GM21825 (cell line): ENCODE measurements around the gene ABCB9.
A peak's percentile ranks its signal among the peaks of the same experiment; 100 is the strongest.

Source experiments
- ATAC-seq: cut with Tn5 transposase; IDR thresholded peaks from one replicate; pipeline ENCODE4 v1.9.1; 2021; ENCODE audit warnings: mild to moderate bottlenecking, moderate library complexity; ENCODE audit not compliant: unreplicated experiment

Gene ABCB9

GRCh38 chr12:122966743-122967550, 684 bp upstream of the ABCB9 start:
- no peak for ATAC-seq

GRCh38 chr12:122965321-122965751, 927 bp downstream of the ABCB9 start:
- no peak for ATAC-seq

GRCh38 chr12:122964439-122965257, 1.6 kb downstream of the ABCB9 start:
- ATAC-seq, result no peak

- ATAC-seq, result no peak
Measured at GRCh38 chr12:122963941-122964265, 2.4 kb downstream of the ABCB9 start.

- no peak for ATAC-seq
Measured at GRCh38 chr12:122961531-122962329, 4.5 kb downstream of the ABCB9 start.

- no peak for ATAC-seq
Measured at GRCh38 chr12:122960193-122960569, 6.1 kb downstream of the ABCB9 start.

- ATAC-seq, result no peak
Measured at GRCh38 chr12:122959566-122960192, 6.6 kb downstream of the ABCB9 start.

GRCh38 chr12:122958198-122958888, 7.9 kb downstream of the ABCB9 start:
- no peak for ATAC-seq

GRCh38 chr12:122956035-122956434, 10.2 kb downstream of the ABCB9 start:
- ATAC-seq, result no peak

- ATAC-seq, result no peak
Measured at GRCh38 chr12:122955156-122955555, 11.1 kb downstream of the ABCB9 start.

GRCh38 chr12:122951979-122952892, 14.0 kb downstream of the ABCB9 start:
- ATAC-seq, result peak; percentile 67

- no peak for ATAC-seq
Measured at GRCh38 chr12:122951406-122951805, 14.9 kb downstream of the ABCB9 start.

GRCh38 chr12:122949816-122950675, 16.2 kb downstream of the ABCB9 start:
- no peak for ATAC-seq

- no peak for ATAC-seq
Measured at GRCh38 chr12:122949405-122949804, 16.9 kb downstream of the ABCB9 start.

GRCh38 chr12:122948605-122949004, 17.7 kb downstream of the ABCB9 start:
- ATAC-seq, result no peak

- ATAC-seq, result peak; percentile 13
Measured at GRCh38 chr12:122947352-122947792, 18.9 kb downstream of the ABCB9 start.

GRCh38 chr12:122946690-122947341, 19.4 kb downstream of the ABCB9 start:
- peak; percentile 70 for ATAC-seq
